ENCODE data around the gene CCDC33.

CCDC33 gene

GRCh38 chr15:74251131-74251811, 15.1 kb downstream of the CCDC33 start:
- no peak overlapping the region for H3K27ac ChIP-seq
- TF ChIP-seq ZFX (IDR thresholded peaks at IDR 0.05; ENCODE audit: borderline replicate concordance), result no peak
- TF ChIP-seq CTCF (IDR thresholded peaks at IDR 0.05), result no peak

DNA sequence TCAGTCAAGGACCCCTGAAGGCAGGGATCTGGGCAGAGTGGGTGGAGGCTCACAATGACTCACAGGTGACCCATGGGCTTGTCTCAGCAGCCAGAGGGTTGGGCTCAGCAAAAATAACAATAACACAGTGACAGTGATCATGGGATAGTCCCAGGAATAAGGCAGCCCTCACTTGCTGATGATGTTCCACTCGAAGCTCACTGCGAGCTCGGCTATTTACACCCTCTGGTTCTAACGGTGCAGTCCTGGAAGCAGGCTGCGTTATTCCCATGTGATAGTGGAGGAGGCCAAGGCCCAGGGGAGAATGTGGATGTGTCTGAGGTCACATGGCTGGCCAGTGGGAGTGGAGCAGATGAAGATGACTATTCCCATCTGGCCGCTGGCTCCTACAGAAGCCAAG, 16.2 kb downstream of the CCDC33 start:
- TF ChIP-seq CTCF (IDR thresholded peaks at IDR 0.05) (no peak), ZFX (IDR thresholded peaks at IDR 0.05; ENCODE audit: borderline replicate concordance) (no peak)
- H3K27ac ChIP-seq, result no peak overlapping the region

DNA sequence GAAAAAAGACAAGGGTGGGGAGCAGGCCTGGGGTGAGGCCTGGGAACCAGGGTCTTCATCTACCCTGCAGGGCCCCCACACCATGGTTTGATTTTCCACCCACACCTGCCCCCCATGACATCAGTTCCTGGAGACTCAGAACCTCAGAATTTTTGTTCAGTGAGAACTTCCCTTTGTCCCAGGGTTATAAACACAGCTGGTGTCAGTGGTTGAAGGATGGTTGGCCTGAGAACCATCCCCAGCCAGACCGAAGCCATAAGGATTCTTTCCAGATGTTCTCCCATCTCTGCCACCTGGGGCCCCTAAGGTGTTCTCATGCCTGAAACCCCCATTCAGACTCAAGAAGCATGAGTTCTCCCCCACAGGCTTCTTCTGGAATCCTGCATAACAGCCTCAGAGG, 16.6 kb downstream of the CCDC33 start:
- H3K27ac ChIP-seq, result no peak overlapping the region
- TF ChIP-seq CTCF (IDR thresholded peaks at IDR 0.05), result no peak
- no peak for TF ChIP-seq ZFX (IDR thresholded peaks at IDR 0.05; ENCODE audit: borderline replicate concordance)

GRCh38 chr15:74253211-74253921, 17.2 kb downstream of the CCDC33 start:
- TF ChIP-seq CTCF (IDR thresholded peaks at IDR 0.05), result no peak
- no peak for TF ChIP-seq ZFX (IDR thresholded peaks at IDR 0.05; ENCODE audit: borderline replicate concordance)
- no peak overlapping the region for H3K27ac ChIP-seq

DNA sequence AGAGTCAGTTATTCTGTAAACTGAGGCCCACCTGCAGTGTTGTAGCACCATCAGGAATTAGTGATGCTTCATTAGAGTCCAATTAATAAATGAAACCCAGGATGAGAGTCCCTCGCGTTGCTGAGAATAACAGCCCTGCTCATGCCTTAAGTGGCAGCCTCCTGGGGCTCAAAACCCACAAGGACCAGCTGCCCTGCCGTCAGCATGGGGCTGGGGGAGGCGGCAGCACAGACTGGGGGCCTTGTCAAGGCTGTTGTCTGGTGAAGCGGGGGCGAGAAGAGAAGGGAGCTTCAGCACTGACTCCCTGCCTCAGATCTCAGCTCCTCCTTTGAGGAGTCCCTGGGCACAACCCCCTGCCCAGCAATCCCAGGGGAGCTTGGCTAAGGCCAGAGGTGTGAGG, 21.0 kb downstream of the CCDC33 start:
- H3K27ac ChIP-seq, result no peak overlapping the region
- no peak for TF ChIP-seq CTCF (IDR thresholded peaks at IDR 0.05)
- no peak for TF ChIP-seq ZFX (IDR thresholded peaks at IDR 0.05; ENCODE audit: borderline replicate concordance)

- no peak for TF ChIP-seq ZFX (IDR thresholded peaks at IDR 0.05; ENCODE audit: borderline replicate concordance)
- TF ChIP-seq CTCF (IDR thresholded peaks at IDR 0.05), result no peak
These were observed 21.5 kb downstream of the CCDC33 start for GRCh38 chr15:74257623-74258022.

More at GRCh38 chr15:74257623-74258022, 21.5 kb downstream of the CCDC33 start:
- H3K27ac ChIP-seq, result no peak overlapping the region
